Spinal cord (tissue), 4 donors: ENCODE data around the gene RIC8B. TPM values are rescaled to one million over a fixed set of nuclear protein-coding genes. Genes with fewer than 3 reads are reported as not detected.

Experiments
- polyA plus RNA-seq, 2 donors: library from polyadenylated mRNA; unstranded; fragments of 120-200 nt; gene quantifications; one replicate each; pipeline ENCODE4 v1.2.1, GENCODE V29; 2013; ENCODE audit not compliant: insufficient read length in 2 of 2
- total RNA-seq, 2 donors: library from RNA; depleted of rRNA in 1 of 2; stranded (reverse); fragments of 120-200 nt in 1 of 2; fragments of >200 nt in 1 of 2; gene quantifications; one replicate each; pipeline versions ENCODE4 v1.2.3 to v1.2.4, GENCODE V29; 2013 to 2014

Gene RIC8B
- total and polyA plus RNA-seq, 4 donors, result 20.7 to 32.4 (median 27.1) TPM

Other genes starting within 250 kb of the RIC8B start
- 10 to 100 TPM; 18.6 to 25.4 TPM for gene RFX4, start 191.7 kb upstream of the RIC8B start, total RNA-seq
- gene RFX4, start 191.7 kb upstream of the RIC8B start, polyA plus RNA-seq, result 10 to 100 TPM; 65.8 to 90.3 TPM
- gene TMEM263, start 181.2 kb downstream of the RIC8B start, total RNA-seq, result 10 to 100 TPM; 49.6 to 71.7 TPM
- 10 to 100 TPM; 44.9 to 55.3 TPM for gene TMEM263, start 181.2 kb downstream of the RIC8B start, polyA plus RNA-seq
- 10 to 100 TPM; 27.4 to 32.5 TPM for gene MTERF2, start 212.5 kb downstream of the RIC8B start, total RNA-seq
- 10 to 100 TPM; 38.2 to 41.1 TPM for gene MTERF2, start 212.5 kb downstream of the RIC8B start, polyA plus RNA-seq